Fibroblast of lung (primary cell): ENCODE data around the gene SDK2. TPM values are rescaled to one million over a fixed set of nuclear protein-coding genes. Genes with fewer than 3 reads are reported as not detected.

Source experiments
- DNase-seq, 2 donors: peaks; one replicate each; pipeline versions ENCODE4 v3.0.0 to v3.0.0-alpha.2; 2010; ENCODE audit warnings: low read depth in 2 of 2
- H2AFZ ChIP-seq: 2 replicates; pipeline ENCODE4 v1.5.1; 2012; ENCODE audit warnings: low read length, control low read depth, inconsistent platforms
- H3K27ac ChIP-seq: 2 replicates; pipeline ENCODE4 v1.5.1; 2011; ENCODE audit warnings: low read length, control low read depth; ENCODE audit not compliant: insufficient read depth
- H3K27me3 ChIP-seq: 2 replicates; pipeline ENCODE4 v1.5.1; 2011; ENCODE audit warnings: mild to moderate bottlenecking, low read length; ENCODE audit not compliant: control insufficient read depth, insufficient read depth
- H3K36me3 ChIP-seq: 2 replicates; pipeline ENCODE4 v1.5.1; 2011; ENCODE audit warnings: low read length; ENCODE audit not compliant: control insufficient read depth, insufficient read depth
- H3K4me1 ChIP-seq: 2 replicates; pipeline ENCODE4 v1.5.1; 2011; ENCODE audit warnings: low read length; ENCODE audit not compliant: control insufficient read depth, insufficient read depth; ENCODE audit errors: extremely low read depth
- H3K4me2 ChIP-seq: 2 replicates; pipeline ENCODE4 v1.5.1; 2011; ENCODE audit warnings: low read length, control low read depth; ENCODE audit not compliant: insufficient read depth; ENCODE audit errors: extremely low read depth
- H3K4me3 ChIP-seq, 4 experiments: fragments of 200-600 bp in 1 of 4; sonication (generic) in 1 of 4; replicated peaks in 1 of 4; 2 replicates each; pipeline ENCODE4 v1.5.1; 2011 to 2016; ENCODE audit warnings: low read length in 4 of 4, low read depth in 3 of 4, mild to moderate bottlenecking in 3 of 4, control low read depth in 2 of 4, inconsistent platforms in 1 of 4, mixed read lengths in 1 of 4; ENCODE audit not compliant: insufficient read depth in 1 of 4; ENCODE audit errors: control extremely low read depth in 1 of 4
- H3K79me2 ChIP-seq: 2 replicates; pipeline ENCODE4 v1.5.1; 2012; ENCODE audit warnings: mild to moderate bottlenecking, low read length, inconsistent platforms; ENCODE audit not compliant: control insufficient read depth, insufficient read depth
- H3K9ac ChIP-seq: 2 replicates; pipeline ENCODE4 v1.5.1; 2011; ENCODE audit warnings: mild to moderate bottlenecking, low read length, control low read depth; ENCODE audit not compliant: insufficient read depth
- H3K9me3 ChIP-seq: 2 replicates; pipeline ENCODE4 v1.5.1; 2012; ENCODE audit warnings: low read depth, low read length; ENCODE audit not compliant: control insufficient read depth, insufficient read depth
- H4K20me1 ChIP-seq: 2 replicates; pipeline ENCODE4 v1.5.1; 2011; ENCODE audit warnings: low read length; ENCODE audit not compliant: control insufficient read depth, insufficient read depth; ENCODE audit errors: extremely low read depth
- EZH2 ChIP-seq: IDR thresholded peaks from 2 replicates; pipeline ENCODE4 v1.5.1; 2012; ENCODE audit warnings: low read length, control low read depth, mild to moderate bottlenecking; ENCODE audit errors: missing control alignments
- polyA plus RNA-seq, 2 donors: library from polyadenylated mRNA; depleted of rRNA in 1 of 2; stranded (reverse) in 1 of 2; unstranded in 1 of 2; fragments of >200 nt; gene quantifications; 2 replicates each; pipeline ENCODE4 v1.2.1, GENCODE V29; 2011 to 2012; ENCODE audit warnings: missing spikeins in 1 of 2
- total RNA-seq: library from RNA; depleted of rRNA; stranded (reverse); fragments of >200 nt; gene quantifications from 2 replicates; pipeline ENCODE4 v1.2.1, GENCODE V29; 2014
- TF ChIP-seq, protein P1 (sequence below), 2 donors: IDR thresholded peaks in 1 of 2; conservative IDR thresholded peaks in 1 of 2; 1 replicate in 1 of 2; 2 replicates in 1 of 2; pipeline ENCODE4 v1.5.1; 2011 to 2012; ENCODE audit warnings: low read length in 2 of 2, control low read depth in 1 of 2, inconsistent platforms in 1 of 2, low read depth in 1 of 2, mild to moderate bottlenecking in 1 of 2

Gene SDK2
- total and polyA plus RNA-seq, 2 donors (not counting 1 experiment from before 2014, with no cell fraction given) = under 0.01 to 0.01 TPM

- DNase-seq = no peak
- H2AFZ ChIP-seq = no peak overlapping the region
- no peaks in the 10 kb centered on the region for H3K79me2 ChIP-seq
- TF ChIP-seq EZH2 = no peak
- TF ChIP-seq, protein P1, sequence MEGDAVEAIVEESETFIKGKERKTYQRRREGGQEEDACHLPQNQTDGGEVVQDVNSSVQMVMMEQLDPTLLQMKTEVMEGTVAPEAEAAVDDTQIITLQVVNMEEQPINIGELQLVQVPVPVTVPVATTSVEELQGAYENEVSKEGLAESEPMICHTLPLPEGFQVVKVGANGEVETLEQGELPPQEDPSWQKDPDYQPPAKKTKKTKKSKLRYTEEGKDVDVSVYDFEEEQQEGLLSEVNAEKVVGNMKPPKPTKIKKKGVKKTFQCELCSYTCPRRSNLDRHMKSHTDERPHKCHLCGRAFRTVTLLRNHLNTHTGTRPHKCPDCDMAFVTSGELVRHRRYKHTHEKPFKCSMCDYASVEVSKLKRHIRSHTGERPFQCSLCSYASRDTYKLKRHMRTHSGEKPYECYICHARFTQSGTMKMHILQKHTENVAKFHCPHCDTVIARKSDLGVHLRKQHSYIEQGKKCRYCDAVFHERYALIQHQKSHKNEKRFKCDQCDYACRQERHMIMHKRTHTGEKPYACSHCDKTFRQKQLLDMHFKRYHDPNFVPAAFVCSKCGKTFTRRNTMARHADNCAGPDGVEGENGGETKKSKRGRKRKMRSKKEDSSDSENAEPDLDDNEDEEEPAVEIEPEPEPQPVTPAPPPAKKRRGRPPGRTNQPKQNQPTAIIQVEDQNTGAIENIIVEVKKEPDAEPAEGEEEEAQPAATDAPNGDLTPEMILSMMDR (conservative IDR thresholded peaks at IDR 0.05 in 1 of 2, IDR thresholded peaks at IDR 0.05 in 1 of 2; ENCODE audit: low read depth in 1 of 2, low read length in 2 of 2) = no peak
- no peak overlapping the region for H3K4me3 ChIP-seq
- H3K36me3 ChIP-seq = no peaks in the 10 kb centered on the region
- H3K9ac ChIP-seq = no peak overlapping the region
- no peaks in the 10 kb centered on the region for H4K20me1 ChIP-seq
- H3K9me3 ChIP-seq = no peaks in the 10 kb centered on the region
- no peaks in the 10 kb centered on the region for H3K4me1 ChIP-seq
- H3K27me3 ChIP-seq = peaks cover 5% of the 10 kb centered on the region
- H3K4me2 ChIP-seq = no peak overlapping the region
- H3K27ac ChIP-seq = no peak overlapping the region
Measured at GRCh38 chr17:73648543-73648820, 4.2 kb upstream of the SDK2 start.

- Histone ChIP-seq H2AFZ (no peak overlapping the region), H3K36me3 (no peaks in the 10 kb centered on the region), H4K20me1 (no peaks in the 10 kb centered on the region), H3K79me2 (no peaks in the 10 kb centered on the region), H3K9me3 (no peaks in the 10 kb centered on the region), H3K27me3 (peaks cover 5% of the 10 kb centered on the region), H3K9ac (no peak overlapping the region), H3K27ac (no peak overlapping the region), H3K4me1 (no peaks in the 10 kb centered on the region), H3K4me2 (no peak overlapping the region), H3K4me3 (no peak overlapping the region)
- no peak for DNase-seq
- TF ChIP-seq, protein P1 (conservative IDR thresholded peaks at IDR 0.05 in 1 of 2, IDR thresholded peaks at IDR 0.05 in 1 of 2; ENCODE audit: low read depth in 1 of 2, low read length in 2 of 2) = no peak
- no peak for TF ChIP-seq EZH2
Measured at GRCh38 chr17:73647772-73648542, 3.7 kb upstream of the SDK2 start.

- H3K4me2 ChIP-seq = no peak overlapping the region
- H3K27ac ChIP-seq = no peak overlapping the region
- no peaks in the 10 kb centered on the region for H3K36me3 ChIP-seq
- no peaks in the 10 kb centered on the region for H3K9me3 ChIP-seq
- H3K4me3 ChIP-seq = no peak overlapping the region
- H3K9ac ChIP-seq = no peak overlapping the region
- no peaks in the 10 kb centered on the region for H4K20me1 ChIP-seq
- H2AFZ ChIP-seq = no peak overlapping the region
- no peaks in the 10 kb centered on the region for H3K4me1 ChIP-seq
- H3K79me2 ChIP-seq = no peaks in the 10 kb centered on the region
- no peak for TF ChIP-seq EZH2
- TF ChIP-seq, protein P1 (conservative IDR thresholded peaks at IDR 0.05 in 1 of 2, IDR thresholded peaks at IDR 0.05 in 1 of 2; ENCODE audit: low read depth in 1 of 2, low read length in 2 of 2) = no peak
- peaks cover 5% of the 10 kb centered on the region for H3K27me3 ChIP-seq
- DNase-seq = no peak
Measured at GRCh38 chr17:73647301-73647695, 3.1 kb upstream of the SDK2 start.
